Stimulated activated CD4-positive, alpha-beta T cell treated with anti-CD3 and anti-CD28 coated beads, TNF-alpha, amount 100 ng/mL, for 4 hours (primary cell): ENCODE data around the gene SLC9A9.

Experiments
- DNase-seq, 3 experiments: peaks; one replicate each; pipeline ENCODE4 v3.0.0-alpha.2; 2020; ENCODE audit warnings: low read depth in 3 of 3

The SLC9A9 gene

DNA sequence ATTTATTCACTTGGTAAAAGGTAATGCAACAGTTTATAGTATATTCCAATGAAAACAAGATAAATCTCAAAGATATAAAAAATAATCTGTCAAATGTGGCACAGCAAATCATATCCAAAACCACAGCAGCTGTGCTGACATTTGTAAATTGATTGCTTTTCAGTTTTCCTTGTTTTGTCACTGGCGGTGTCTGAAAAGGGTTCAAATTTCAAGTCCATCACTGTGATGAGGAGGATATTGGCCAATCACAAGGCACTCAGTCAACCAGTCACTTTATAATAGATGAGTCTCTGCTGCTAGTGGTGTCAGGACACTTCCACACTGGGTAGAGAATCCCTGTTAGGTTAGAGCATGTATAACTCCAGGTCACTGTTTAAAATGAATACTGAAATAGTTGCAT, 154.8 kb downstream of the SLC9A9 start:
- no peak for DNase-seq

- DNase-seq, result no peak
Measured at GRCh38 chr3:143686638-143687197, 161.6 kb downstream of the SLC9A9 start.

- no peak for DNase-seq
Measured at GRCh38 chr3:143685491-143685890, 162.8 kb downstream of the SLC9A9 start.

- DNase-seq, result no peak
Measured at GRCh38 chr3:143677430-143677829, 170.8 kb downstream of the SLC9A9 start.

- DNase-seq, result no peak
Measured at GRCh38 chr3:143676747-143677146, 171.5 kb downstream of the SLC9A9 start.

DNA sequence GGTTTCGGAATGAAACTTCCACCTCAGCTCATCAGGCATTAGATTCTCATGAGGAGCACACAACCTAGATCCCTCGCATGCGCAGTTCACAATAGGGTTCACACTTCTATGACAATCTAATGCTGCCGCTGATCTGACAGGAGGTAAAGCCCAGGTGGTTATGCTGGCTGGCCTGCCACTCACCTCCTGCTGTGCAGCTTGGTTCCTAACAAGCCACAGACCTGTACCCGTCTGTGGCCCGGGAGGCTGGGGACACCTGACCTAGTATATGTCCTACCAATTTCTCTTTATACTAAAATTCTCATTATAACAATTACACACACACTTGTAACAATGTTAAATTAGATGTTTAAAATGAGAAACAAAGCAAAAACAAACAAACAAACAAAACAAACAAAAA, 172.2 kb downstream of the SLC9A9 start:
- no peak for DNase-seq

DNA sequence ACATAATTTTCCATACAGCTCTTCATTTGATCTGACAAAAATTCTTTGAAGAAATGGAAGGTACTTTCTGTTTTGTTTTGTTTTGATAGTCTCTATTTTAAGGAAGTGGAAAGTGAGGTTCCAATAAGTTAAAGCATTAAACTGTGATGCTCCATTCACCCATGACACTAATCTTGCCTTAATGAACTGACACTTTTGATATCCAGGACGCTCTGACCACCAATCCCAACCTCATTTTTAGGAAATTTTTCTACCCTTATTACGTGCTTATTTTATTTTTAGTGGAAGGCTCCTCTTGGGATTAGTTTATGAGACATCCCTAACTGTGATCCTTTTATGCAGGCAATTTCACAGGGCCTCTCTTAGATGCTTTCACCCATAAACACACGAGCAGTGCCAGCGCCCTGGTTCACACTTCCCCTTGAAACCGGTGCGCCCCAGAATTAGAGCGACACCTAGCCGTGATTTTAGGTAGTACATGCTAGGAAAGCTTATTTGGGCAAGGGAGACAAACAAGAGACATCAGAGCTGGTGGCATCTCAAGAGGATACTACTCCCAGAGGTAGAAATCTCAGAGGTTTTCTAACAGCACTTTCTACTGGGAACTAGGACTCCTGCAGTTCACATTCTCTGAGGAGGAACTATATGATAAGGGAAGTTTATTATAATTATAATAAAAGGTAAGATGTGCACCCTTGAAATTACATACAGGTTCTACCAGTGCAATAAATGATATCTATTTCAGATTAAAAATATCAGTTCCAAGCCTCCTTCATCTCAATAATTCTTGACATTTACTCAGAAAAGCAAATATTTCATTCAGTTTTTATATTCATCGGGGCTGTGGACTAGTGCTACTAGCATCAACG, 173.9 kb downstream of the SLC9A9 start:
- DNase-seq, result peak; percentile 18 to 64 (median 46)

DNA sequence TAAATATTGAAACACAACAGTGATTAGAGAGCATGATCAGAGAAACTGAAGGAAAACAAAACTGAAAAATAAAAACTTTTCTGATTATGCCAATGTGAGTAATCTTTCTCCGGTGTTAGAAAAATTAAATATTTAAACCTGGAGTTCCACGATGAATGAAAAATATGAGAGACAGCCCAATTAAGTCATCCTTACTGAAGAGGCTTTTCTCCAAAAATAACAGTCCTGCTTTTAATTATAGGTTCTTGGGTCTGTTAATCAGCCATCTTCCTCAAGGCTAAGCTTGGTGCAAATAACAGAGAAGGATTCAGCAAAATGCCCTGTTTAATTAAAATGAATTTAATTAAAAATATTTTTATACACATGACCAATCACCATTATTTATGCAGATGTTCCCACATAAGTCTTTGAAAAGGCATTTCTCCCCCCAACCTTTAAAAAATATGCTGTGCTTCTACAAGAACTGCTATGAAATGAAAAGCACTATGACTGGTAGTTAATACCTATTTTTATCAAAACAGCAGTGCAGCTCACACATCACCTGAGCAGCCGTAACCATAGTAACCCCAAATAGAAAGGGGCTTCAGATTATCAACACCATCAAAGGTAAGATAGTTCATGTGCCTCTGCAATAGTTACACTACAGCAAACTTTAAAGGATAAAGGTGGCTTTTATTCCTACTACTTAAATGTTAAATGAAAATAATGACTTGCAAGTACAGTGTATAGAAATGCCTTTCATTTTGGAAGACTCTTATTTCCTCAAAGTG, 175.7 kb downstream of the SLC9A9 start:
- DNase-seq, result no peak

- DNase-seq, result no peak
Measured at GRCh38 chr3:143671626-143672025, 176.6 kb downstream of the SLC9A9 start.

GRCh38 chr3:143668924-143669790, 179.1 kb downstream of the SLC9A9 start:
- no peak for DNase-seq

DNA sequence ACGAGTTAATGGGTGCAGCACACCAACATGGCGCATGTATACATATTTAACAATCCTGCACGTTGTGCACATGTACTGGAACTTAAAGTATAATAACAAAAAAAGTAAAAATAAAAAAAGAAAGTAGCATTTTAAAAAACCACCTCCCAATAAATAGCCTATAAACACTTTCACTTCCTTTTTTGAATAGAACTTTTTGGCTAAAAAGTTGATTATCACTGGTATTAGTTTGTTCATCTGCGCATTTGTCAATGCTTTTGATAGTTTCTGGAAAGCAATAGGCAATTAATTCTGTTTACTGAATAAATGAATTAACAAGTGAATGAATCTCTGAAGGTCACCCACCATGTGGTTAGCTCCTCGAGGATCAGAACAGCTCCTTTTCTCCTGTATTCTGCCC, 179.9 kb downstream of the SLC9A9 start:
- no peak for DNase-seq

DNA sequence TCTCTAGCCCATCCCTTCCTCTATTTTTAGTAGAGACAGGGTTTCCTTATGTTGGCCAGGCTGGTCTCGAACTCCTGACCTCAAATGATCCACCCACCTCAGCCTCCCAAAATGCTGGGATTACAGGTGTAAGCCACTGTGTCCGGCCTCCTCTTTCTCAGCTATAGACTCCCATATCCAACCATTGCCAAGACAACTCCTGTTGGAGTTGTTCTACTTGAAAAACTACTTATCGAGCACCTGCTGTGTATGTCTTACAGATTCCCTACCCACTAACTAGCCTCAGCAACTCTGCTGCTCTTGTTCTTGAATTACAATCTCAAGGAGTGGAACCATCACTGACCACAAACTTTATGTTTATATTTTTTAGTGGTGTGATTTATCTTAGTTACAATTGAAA, 186.6 kb downstream of the SLC9A9 start:
- DNase-seq, result no peak

GRCh38 chr3:143658861-143659260, 189.4 kb downstream of the SLC9A9 start:
- no peak for DNase-seq

- no peak for DNase-seq
Measured at GRCh38 chr3:143658116-143658515, 190.2 kb downstream of the SLC9A9 start.

DNA sequence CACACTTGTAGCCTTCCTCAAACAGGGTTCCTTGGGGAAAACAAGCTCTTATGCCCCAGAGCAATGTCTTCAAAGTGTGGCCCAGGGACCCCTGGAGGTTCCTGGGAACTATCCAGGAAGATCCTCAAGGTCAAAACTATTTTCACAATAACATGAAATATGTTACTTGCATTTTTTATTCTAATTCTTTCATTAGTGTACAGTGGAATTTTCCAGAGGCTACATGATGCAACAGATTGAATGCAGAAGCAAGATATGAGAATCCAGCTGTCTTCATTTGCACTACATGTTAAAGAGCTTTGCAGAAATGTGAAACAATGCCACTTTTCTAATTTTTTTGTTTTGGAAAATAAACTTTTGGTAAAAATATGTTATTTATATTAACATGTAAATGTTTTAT, 190.9 kb downstream of the SLC9A9 start:
- no peak for DNase-seq

- DNase-seq, result no peak
Measured at GRCh38 chr3:143654906-143655305, 193.4 kb downstream of the SLC9A9 start.

- DNase-seq, result no peak
Measured at GRCh38 chr3:143653935-143654334, 194.3 kb downstream of the SLC9A9 start.

DNA sequence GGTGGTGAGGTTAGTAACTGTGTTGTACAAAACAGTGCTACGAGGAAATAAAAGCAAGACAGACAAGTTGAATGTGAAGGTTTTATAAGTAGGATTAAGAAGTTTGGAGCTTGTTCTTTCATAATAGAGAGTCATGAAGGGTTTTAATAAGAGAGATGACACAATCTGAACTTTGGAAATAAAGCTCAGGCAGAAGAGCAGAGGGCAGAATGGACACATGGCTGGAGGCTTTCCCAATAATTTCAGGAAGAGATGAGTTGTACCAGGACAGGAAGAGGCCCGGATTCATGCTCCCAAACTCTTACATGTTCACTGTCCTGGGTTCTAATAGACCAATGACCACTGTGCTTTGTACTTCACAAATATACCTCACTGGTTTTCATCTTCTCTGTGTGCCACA, 194.8 kb downstream of the SLC9A9 start:
- DNase-seq, result no peak

- no peak for DNase-seq
Measured at GRCh38 chr3:143652118-143652517, 196.2 kb downstream of the SLC9A9 start.

GRCh38 chr3:143650827-143651226, 197.4 kb downstream of the SLC9A9 start:
- no peak for DNase-seq

DNA sequence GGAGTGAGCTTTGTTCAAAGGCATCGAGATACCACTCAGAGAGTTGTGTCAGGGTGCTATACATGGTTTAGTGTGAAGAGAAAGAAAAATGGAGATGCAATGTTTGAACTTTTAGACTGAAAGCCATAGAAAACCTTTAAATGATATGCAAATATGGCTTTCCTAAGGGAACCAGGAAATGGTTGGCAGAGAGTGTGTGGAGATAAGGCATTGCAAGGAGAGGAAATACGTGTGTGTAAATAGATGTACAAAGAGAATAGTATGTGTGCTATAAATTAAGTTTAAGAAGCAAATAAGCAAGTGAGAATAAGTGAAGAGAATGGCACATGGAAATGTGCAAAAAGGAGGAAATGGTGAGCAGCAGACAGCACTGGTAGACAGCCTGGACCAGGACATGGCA, 198.1 kb downstream of the SLC9A9 start:
- no peak for DNase-seq

DNA sequence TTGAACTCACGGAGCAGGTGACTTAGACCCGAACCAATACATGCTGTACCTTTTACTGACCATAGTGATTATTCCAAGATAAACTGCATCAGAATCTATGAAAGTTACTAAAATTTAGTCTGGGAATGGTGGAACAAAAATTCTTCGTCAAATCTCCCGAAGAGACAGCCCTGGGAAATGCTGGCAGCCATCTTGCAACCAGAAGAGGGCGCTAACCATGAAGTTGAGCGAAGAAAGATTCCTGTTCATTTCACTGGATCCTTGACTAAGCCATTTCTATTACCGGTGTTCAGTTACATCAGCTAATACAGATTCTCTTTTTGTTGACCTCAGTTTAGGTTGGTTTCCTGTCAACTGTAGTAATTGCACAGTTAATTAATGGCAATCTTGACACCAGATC, 199.6 kb downstream of the SLC9A9 start:
- DNase-seq, result no peak
